GM21423 (cell line): Measurements from ENCODE around the gene FREM3.
"Not testable (repeated sequence)": the region's sequence is repeated elsewhere in the genome, so short reads cannot be mapped to it uniquely, and the experiment has no call there.

ENCODE experiments used
- ATAC-seq: cut with Tn5 transposase; IDR thresholded peaks from one replicate; pipeline ENCODE4 v1.9.1; 2021; ENCODE audit warnings: mild to moderate bottlenecking, moderate library complexity; ENCODE audit not compliant: unreplicated experiment

Gene FREM3

DNA sequence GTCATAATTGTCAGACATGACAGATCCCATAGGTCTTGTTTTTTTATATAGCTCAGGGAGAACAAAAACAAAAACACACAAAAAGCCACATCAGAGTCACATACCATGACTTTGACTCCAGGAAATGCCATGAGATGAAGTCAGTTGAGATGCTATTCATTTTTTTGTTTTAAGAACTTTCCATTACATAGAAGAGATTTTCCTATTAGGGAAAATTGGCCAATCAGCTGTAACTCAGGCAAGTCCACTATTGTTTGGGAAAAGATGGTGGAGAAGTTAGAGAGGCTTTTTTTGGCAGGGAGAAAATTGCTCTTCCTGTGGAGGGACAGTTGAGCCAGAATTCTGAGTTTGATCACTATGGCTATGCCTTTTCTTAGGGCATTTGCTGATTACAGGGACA, 114.4 kb downstream of the FREM3 start:
- no peak for ATAC-seq

DNA sequence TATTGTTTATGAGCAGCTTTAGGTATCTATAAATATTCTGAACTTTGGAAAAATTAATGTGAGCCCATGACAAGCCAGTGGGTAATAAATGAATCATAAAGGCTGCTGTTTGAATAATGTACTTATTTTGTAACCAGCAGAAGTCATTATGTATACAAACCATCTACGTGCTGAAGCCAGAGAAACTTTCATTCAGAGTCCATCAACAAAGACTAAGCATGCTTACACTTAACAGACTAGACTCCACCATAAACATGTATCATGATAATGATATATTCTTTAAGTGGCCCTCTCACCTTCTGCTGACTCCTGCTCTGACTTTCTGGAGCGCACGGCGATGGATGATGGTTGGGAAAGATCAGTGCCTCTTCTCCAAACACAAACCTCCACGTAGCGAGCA, 114.9 kb downstream of the FREM3 start:
- ATAC-seq: no peak

DNA sequence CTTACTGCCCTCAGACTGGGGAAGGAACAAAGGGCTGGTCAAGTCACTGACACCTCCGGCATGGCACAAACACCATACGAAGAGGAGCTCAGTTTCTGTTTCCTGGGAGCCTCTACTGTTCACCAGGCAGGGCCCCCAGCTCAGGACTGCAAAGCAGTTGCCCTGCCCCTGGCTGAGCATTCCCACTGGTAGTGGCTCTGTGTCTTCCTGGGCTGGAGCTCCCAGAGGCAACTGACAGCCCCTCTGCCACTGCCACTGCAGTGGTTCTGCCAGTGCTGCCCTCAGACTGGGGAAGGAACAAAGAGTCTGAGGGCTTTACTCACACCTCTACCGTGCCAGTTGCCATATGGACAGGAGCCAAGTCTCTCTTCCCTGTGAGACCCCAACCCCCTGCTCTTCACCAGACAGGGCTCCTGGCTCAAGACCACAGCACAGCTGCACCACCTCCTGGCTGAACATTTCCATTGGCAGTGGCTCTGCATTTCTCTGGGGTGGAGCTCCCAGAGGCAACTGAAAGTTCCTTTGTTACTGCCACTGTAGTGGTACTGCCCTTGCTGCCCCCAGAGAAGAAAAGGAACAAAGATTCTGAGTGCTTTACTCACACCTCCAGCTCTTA, 119.0 kb downstream of the FREM3 start:
- ATAC-seq: no peak

DNA sequence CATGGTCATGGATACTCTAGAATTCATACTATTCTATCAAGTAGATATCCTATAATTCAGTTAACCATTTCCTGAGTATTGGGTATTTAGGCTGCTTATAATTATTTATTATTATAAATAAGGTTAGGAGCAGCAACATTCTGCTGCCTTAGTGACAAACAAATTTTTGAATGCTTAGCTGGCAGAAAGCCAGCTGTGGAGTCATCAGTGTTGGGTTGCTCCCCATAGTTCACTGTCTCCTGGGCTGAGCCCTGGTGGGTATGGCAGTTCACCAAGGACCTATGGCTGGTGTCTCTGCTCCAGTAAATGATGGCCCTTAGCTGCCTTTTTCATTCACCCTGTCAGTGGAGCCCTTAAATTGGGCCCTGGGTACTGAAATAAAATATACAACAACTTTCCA, 125.1 kb downstream of the FREM3 start:
- no peak for ATAC-seq

DNA sequence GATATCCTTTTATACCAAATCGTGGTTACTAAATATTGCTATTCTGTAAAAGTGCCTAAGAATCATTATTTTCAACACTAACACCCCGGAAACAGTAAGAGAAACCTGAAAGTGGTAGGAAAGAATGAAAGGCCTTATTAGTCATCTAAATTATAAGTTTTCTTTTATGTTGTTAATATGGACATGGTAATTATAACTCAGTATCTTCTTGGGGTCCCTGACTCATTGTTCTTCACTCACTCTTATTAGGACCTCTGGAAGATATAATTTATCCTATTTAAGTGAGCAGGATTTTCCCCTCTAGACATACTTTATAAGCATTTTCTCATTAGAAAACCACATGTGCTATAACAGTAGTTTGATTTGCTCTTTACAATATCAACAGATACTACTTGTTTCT, 136.0 kb downstream of the FREM3 start:
- ATAC-seq: no peak

DNA sequence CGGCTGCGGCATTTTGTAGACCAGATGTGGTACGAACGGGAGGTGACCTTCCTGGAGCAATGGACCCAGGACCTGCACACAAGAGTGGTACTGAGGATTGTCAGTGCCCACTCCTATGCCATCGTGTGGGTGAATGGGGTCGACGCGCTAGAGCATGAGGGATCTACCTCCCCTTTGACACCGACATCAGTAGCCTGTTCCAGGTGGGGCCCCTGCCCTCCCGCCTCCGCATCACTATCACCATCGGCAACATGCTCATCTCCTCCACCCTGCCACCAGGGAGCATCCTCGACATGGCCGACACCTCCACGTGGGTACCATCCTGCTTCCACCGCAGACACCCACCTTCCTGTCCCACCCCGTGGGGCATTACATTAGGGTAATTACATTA, 140.7 kb downstream of the FREM3 start:
- no peak for ATAC-seq

DNA sequence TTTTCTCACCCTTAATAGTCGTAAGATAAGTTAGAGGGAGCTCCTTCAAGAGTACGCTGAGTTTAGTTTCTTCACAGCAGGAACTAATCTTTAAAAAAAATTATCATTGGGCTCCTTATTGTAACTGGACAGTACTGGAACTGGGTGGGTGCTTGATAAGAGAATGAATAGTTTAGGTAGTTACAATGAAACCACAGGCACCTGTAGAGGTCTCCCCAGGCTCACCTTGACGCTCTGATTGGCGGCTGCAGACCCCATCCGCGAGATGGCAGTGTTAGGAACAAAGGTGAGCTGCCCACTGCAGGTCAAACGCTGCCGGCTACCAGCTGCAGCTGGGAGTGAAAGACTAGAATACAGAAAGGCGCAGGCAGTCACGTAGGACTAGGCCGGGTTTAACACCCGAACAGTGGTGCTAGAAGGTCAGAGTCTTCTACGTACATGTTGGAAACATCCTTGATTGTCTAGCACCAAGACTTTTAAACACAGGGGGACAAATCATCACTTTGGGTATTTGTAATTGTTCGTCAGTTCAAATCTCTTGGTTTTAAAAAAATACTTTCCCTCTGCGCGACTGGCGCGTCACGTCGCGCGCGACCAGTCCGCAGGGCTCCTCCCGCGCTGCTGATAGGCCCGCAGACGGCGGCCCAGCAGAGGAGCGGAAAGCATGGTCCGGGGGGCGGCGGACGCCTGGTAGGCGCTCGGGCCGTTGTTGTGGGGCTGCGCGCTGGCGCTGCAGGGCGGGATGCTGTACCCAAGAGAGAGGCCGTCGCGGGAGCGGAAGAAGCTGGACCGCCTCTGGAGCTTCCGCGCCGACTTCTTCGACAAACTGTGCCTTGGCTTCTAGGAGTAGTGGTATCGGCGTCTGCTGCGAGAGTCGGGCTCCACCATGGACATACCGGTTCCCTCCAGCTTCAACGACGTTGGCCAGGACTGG, 141.4 kb downstream of the FREM3 start:
- ATAC-seq: peak; percentile 88

DNA sequence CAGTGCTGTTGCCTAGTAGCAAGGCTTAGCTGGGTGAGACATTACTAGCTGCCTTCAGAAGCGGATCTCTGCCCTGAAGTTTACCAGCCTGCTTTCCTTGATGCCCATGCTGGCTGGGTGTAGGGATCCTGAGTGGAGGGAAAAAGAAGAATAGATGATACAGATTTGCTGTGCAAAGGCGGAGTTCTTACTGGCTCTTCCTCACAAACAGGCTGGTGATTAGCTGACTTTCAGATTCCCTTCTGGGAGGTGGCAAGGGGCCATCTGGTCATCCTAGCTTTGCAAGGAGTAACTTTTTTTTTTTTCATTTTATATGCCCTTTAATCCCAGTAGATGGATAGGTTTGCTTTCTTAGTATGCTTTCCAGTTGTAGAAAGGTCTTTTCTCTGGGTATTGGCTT, 142.2 kb downstream of the FREM3 start:
- ATAC-seq: no peak

DNA sequence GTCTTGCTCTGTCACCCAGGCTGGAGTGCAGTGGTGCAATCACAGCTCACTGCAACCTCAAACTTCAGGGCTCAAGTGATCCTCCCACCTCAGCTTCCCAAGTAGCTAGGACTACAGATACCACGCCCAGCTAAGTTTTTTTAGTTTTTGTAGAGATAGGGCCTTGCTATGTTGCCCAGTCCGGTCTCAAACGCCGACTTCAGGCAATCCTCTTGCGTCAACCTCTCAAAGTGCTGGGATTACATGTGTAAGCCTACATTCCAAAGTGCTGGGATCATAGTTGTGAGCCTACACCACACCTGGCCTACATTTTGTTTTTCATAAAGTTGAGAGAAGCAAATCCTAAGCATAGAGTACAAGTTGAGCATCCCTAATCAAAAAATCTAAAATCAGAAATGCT, 144.8 kb downstream of the FREM3 start:
- ATAC-seq: no peak

DNA sequence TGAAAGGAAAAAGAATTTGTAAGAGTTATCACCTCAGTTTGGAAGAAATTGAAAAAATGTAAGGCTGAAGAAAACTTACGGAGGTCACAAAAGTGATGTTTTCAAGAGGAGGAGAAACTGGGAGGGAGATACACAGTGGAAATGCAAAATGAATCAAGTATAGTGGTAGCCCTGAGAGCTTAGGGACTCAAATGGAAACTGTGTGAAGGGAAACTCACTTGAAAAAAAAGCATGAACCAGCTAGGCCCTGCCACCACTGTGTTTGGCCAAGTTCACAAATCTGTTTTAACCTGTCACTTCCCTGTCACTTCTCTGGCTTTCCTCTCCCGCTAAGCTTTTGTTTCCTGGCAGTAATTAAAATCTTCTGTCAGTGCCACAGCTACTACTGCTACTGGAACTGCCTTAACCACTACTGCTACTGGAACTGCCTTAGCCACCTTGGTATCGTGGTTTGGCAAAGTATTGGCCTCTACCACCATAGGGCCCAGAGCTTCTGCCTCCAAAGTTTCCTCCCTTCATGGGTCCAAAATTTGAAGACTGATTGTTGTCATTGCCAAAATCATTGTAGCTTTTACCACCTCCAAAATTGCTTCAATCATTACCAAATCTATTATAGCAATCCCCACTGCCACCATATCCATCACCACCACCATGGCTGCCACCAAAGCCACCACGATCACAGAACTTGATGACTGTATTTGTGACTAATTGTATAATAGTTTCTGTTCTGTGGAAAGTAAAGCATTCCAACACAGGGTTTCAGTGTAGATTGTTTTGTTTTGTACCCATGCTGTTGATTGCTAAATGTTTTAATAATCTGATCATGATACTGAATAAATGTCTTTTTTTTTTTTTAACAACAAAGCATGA, 145.5 kb downstream of the FREM3 start:
- peak; percentile 50 for ATAC-seq

DNA sequence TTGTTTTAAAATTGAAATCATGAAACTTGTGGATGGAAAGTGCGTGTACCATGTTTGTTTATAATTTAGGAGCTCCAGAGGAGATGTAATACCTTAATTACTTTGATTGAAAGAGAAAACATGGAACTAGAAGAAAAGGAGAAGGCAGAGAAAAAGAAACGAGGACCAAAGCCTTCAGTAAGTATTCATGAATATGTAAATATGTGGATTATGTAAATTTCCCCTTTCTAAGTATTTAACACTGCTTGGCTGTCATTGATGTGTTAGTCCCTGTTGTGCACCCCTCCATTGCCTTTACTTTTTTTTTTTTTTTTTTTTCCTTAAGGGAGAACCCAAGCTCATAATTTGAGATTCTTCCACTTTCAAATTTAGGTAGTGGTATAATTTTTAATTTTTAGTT, 150.5 kb downstream of the FREM3 start:
- no peak for ATAC-seq

DNA sequence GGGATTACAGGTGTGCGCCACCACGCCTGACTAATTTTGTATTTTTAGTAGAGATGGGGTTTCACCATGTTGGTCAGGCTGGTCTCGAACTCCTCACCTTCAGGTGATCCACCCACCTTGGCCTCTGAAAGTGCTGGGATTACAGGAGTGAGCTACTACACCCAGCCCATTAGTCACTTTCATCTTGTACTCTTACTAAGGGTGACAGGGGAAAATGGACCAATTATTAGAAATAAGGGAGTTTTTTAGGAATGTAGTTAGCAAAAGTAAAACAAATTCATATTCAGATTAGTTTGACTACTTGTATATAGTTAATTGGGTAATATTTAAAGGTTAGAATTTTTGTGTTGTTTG, 160.8 kb downstream of the FREM3 start:
- no peak for ATAC-seq

DNA sequence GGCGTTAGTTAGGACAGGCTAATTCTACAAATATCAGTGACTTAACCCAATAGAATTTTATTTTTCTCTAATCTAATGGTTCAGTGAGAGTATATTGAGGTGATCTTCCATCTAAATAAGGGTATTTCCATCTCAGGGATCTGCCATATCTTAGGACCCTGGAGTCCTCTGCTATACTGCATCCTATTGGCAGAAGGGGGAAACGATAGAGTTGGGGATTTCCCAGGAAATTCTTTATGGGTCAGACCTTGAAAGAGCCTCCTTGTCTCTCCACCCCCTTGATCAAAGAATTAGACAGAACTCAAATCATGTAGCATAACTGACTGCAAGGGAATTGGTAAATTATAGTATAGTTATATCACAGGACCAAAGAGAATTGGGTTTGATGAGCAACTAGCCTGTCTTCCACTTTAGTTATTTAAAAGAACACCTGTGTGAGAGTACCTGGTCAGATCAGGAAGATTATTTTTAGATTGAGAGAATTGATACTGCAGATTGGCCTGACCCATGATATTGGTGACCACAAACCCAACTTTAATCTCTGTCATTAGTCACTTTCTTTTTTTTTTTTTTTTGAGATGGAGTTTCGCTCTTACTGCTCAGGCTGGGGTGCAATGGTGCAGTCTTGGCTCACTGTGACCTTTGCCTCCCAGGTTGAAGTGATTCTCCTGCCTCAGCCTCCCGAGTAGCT, 161.4 kb downstream of the FREM3 start:
- peak; percentile 57 for ATAC-seq

DNA sequence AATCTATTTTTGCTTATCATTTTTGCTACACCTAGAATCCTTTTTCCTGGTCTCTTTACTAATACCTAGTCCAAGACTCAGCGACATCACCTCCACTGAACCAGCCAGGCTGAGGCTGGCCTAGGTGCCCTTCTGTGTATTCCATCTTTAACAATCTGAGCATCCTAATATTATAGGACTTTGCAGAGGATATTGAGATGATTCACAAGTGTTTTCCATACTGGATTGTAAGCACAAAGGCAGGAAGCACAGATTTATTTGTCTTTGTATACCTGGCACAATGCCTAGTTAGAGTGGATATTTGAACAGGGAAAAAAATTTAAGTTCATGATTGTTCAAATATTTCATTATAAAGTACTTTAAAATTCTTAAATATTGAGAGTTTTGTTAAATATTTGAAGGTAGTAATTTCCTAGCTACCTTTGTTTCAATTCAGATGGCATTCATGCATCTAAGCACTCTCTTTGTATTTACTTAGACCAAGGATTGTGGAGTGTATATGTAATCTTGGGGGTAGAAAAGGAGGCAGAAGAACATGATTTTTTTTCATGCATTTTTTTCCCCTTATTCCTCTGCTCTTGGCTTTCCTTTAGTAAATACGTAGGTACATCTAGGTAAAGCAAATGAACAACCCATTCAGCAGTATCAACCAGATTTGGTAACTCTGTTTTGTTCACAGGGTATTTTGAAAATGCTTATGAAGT, 168.5 kb downstream of the FREM3 start:
- no peak for ATAC-seq

DNA sequence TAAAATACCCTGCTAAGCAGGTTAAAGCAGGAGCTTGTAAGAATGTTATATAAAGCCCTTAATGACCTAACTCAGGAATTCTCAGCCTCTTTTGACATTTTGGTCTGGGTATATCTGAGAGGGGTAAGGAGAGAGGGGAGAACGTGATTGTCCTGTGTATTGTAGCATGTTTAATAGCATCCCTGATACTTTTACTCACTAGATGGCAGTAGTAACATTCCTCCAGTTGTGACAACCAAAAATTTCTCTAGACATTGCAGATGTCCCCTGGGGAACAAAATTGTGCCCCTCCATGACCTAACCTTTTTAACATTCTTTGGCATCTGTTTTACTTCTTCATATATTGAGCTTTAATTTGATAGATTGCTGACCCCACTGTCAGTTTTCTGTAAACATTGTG, 169.1 kb downstream of the FREM3 start:
- no peak for ATAC-seq

DNA sequence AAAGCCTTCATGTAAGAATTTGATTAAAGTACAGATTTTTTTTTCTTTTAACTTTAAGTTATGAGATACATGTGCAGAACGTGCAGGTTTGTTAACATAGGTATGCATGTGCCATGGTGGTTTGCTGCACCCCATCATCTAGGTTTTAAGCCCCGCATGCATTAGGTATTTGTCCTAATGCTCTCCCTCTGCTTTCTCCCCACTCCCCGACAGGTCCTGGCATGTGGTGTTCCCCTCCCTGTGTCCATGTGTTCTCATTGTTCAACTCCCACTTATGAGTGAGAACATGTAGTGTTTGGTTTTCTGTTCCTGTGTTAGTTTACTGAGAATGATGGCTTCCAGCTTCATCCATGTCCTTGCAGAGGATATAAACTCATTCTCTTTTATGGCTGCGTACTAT, 172.4 kb downstream of the FREM3 start:
- not testable (repeated sequence) for ATAC-seq
